IMR-90 (cell line): ENCODE data around the gene PLCD1. TPM values are rescaled to one million over a fixed set of nuclear protein-coding genes. Genes with fewer than 3 reads are reported as not detected.

ENCODE experiments used
- ATAC-seq: fragments of 200-7000 bp; cut with Tn5 transposase; 2 replicates; pipeline ENCODE4 v1.9.1; 2020; ENCODE audit warnings: low read depth, mild to moderate bottlenecking, moderate library complexity
- BruUV-seq: library from RNA; stranded (reverse); fragments of 400-500 nt; replicated peaks from 2 replicates; lab custom pipeline; 2021; lab: Mats Ljungman, UMichigan
- CTCF ChIA-PET: fragments of 300-600 bp; formaldehyde crosslinking; extraction: SDS; loops from one replicate; lab custom pipeline; 2021; ENCODE audit warnings: antibody characterized with exemption; lab: Yijun Ruan, JAX
- POLR2A ChIA-PET: fragments of 300-600 bp; sonication (Branson Sonifier 250); formaldehyde crosslinking; loops from one replicate; lab custom pipeline; 2022; ENCODE audit warnings: antibody characterized with exemption; ENCODE audit not compliant: unreplicated experiment; lab: Charles Lee
- DNase-seq: peaks from one replicate; pipeline ENCODE4 v3.0.0; 2013
- H2AFZ ChIP-seq: replicated peaks from 2 replicates; pipeline ENCODE3; 2013; ENCODE audit warnings: low read length, mild to moderate bottlenecking; ENCODE audit not compliant: poor library complexity
- H2AK5ac ChIP-seq: 2 replicates; pipeline ENCODE4 v1.6.1; 2013; ENCODE audit warnings: low read depth, low read length, inconsistent platforms
- H2AK9ac ChIP-seq: replicated peaks from 2 replicates; pipeline ENCODE3; 2013; ENCODE audit warnings: mild to moderate bottlenecking, low read depth, low read length, moderate library complexity; ENCODE audit not compliant: poor library complexity
- H2BK120ac ChIP-seq: 2 replicates; pipeline ENCODE4 v1.6.1; 2013; ENCODE audit warnings: low read depth, low read length, inconsistent platforms
- H2BK15ac ChIP-seq: 3 replicates; pipeline ENCODE4 v1.6.1; 2013; ENCODE audit warnings: low read depth, low read length, inconsistent platforms
- H2BK20ac ChIP-seq: 2 replicates; pipeline ENCODE4 v1.6.1; 2013; ENCODE audit warnings: low read depth, mild to moderate bottlenecking, inconsistent platforms, low read length, moderate library complexity
- H2BK5ac ChIP-seq: 2 replicates; pipeline ENCODE4 v1.6.1; 2013; ENCODE audit warnings: mild to moderate bottlenecking, low read depth, low read length, inconsistent platforms; ENCODE audit not compliant: poor library complexity, severe bottlenecking
- H3K14ac ChIP-seq: replicated peaks from 2 replicates; pipeline ENCODE4 v1.6.1; 2013; ENCODE audit warnings: low read depth, low read length, inconsistent platforms
- H3K18ac ChIP-seq: 2 replicates; pipeline ENCODE4 v1.6.1; 2013; ENCODE audit warnings: low read depth, low read length, control low read depth
- H3K23ac ChIP-seq: 2 replicates; pipeline ENCODE4 v1.6.1; 2013; ENCODE audit warnings: low read depth, low read length, inconsistent platforms
- H3K27ac ChIP-seq: 2 replicates; pipeline ENCODE4 v1.5.1; 2013; ENCODE audit warnings: mild to moderate bottlenecking, control low read depth, low read length; ENCODE audit not compliant: insufficient read depth
- H3K27me3 ChIP-seq: 2 replicates; pipeline ENCODE4 v1.6.1; 2013; ENCODE audit warnings: low read length; ENCODE audit not compliant: control insufficient read depth, insufficient read depth
- H3K36me3 ChIP-seq: 2 replicates; pipeline ENCODE4 v1.6.1; 2013; ENCODE audit warnings: low read length, mixed read lengths; ENCODE audit not compliant: control insufficient read depth, insufficient read depth
- H3K4ac ChIP-seq: 2 replicates; pipeline ENCODE4 v1.6.1; 2013; ENCODE audit warnings: low read depth, low read length, inconsistent platforms
- H3K4me1 ChIP-seq: 2 replicates; pipeline ENCODE4 v1.6.1; 2013; ENCODE audit warnings: low read length, mixed read lengths; ENCODE audit not compliant: control insufficient read depth, insufficient read depth
- H3K4me2 ChIP-seq: 2 replicates; pipeline ENCODE4 v1.6.1; 2013; ENCODE audit warnings: low read depth, mild to moderate bottlenecking, control low read depth, low read length, moderate library complexity
- H3K4me3 ChIP-seq: 2 replicates; pipeline ENCODE4 v1.5.1; 2013; ENCODE audit warnings: low read depth, mild to moderate bottlenecking, control low read depth, low read length, moderate library complexity; ENCODE audit not compliant: insufficient read depth
- H3K56ac ChIP-seq: 2 replicates; pipeline ENCODE4 v1.6.1; 2013; ENCODE audit warnings: low read length, inconsistent platforms; ENCODE audit not compliant: insufficient read depth; ENCODE audit errors: extremely low read depth
- H3K79me1 ChIP-seq, 2 experiments: 2 replicates each; pipeline ENCODE4 v1.6.1; 2013; ENCODE audit warnings: low read length in 2 of 2, inconsistent platforms in 1 of 2, low read depth in 1 of 2
- H3K9ac ChIP-seq: 2 replicates; pipeline ENCODE4 v1.6.1; 2013; ENCODE audit warnings: low read depth, low read length, control low read depth
- H3K9me1 ChIP-seq: 2 replicates; pipeline ENCODE4 v1.6.1; 2013; ENCODE audit warnings: low read length, inconsistent platforms; ENCODE audit not compliant: insufficient read depth
- H3K9me3 ChIP-seq: 2 replicates; pipeline ENCODE4 v1.6.1; 2013; ENCODE audit warnings: low read length; ENCODE audit not compliant: control insufficient read depth, insufficient read depth
- H4K20me1 ChIP-seq: 2 replicates; pipeline ENCODE4 v1.6.1; 2013; ENCODE audit warnings: low read length, inconsistent platforms; ENCODE audit not compliant: insufficient read depth
- H4K5ac ChIP-seq: 2 replicates; pipeline ENCODE4 v1.6.1; 2013; ENCODE audit warnings: mild to moderate bottlenecking, low read depth, low read length, control low read depth
- H4K8ac ChIP-seq, 2 experiments: 2 replicates each; pipeline ENCODE4 v1.6.1; 2013; ENCODE audit warnings: low read depth in 2 of 2, low read length in 2 of 2, control low read depth in 1 of 2, inconsistent platforms in 1 of 2
- H4K91ac ChIP-seq: 2 replicates; pipeline ENCODE4 v1.6.1; 2013; ENCODE audit warnings: low read depth, low read length, inconsistent platforms; ENCODE audit not compliant: insufficient read depth
- CHD1 ChIP-seq: IDR thresholded peaks from 2 replicates; pipeline ENCODE4 v1.6.1; 2012; ENCODE audit warnings: low read depth, low read length, improper control_type of control experiment
- CTCF ChIP-seq: conservative IDR thresholded peaks from 2 replicates; pipeline ENCODE4 v1.5.1; 2012; ENCODE audit warnings: mild to moderate bottlenecking, low read depth, low read length, improper control_type of control experiment
- FOS ChIP-seq: fragments of 150-350 bp; IDR thresholded peaks from 2 replicates; pipeline ENCODE4 v1.6.1; 2016; ENCODE audit warnings: low read depth, low read length
- MAZ ChIP-seq: IDR thresholded peaks from 2 replicates; pipeline ENCODE4 v1.6.1; 2012; ENCODE audit warnings: low read depth, mild to moderate bottlenecking, low read length, improper control_type of control experiment, moderate library complexity, borderline replicate concordance
- MXI1 ChIP-seq: IDR thresholded peaks from 2 replicates; pipeline ENCODE4 v1.6.1; 2012; ENCODE audit warnings: low read depth, mild to moderate bottlenecking, low read length, moderate library complexity, borderline replicate concordance
- POLR2A ChIP-seq: IDR thresholded peaks from 2 replicates; pipeline ENCODE4 v1.6.1; 2012; ENCODE audit warnings: mild to moderate bottlenecking, low read depth, low read length
- RAD21 ChIP-seq: IDR thresholded peaks from 2 replicates; pipeline ENCODE4 v1.6.1; 2012; ENCODE audit warnings: low read length, improper control_type of control experiment
- RCOR1 ChIP-seq: IDR thresholded peaks from 2 replicates; pipeline ENCODE4 v1.6.1; 2012; ENCODE audit warnings: mild to moderate bottlenecking, low read length, improper control_type of control experiment; ENCODE audit not compliant: insufficient replicate concordance
- RFX5 ChIP-seq: IDR thresholded peaks from 2 replicates; pipeline ENCODE4 v1.8.0; 2012; ENCODE audit warnings: low read depth, mild to moderate bottlenecking, low read length, moderate library complexity
- SMC3 ChIP-seq: fragments of 150-350 bp; IDR thresholded peaks from 2 replicates; pipeline ENCODE4 v1.6.1; 2016; ENCODE audit warnings: low read depth, mild to moderate bottlenecking, antibody characterized with exemption, low read length, moderate library complexity
- WGBS, 2 experiments: methylation state at CpG; one replicate each; pipeline versions ENCODE4 v1.1.5 to v1.1.7; 2013; ENCODE audit warnings: missing lambda C conversion rate in 2 of 2; ENCODE audit not compliant: insufficient read length in 1 of 2; ENCODE audit errors: extremely low coverage in 2 of 2; 5-methylcytosine and 5-hydroxymethylcytosine counted together
- dilution Hi-C: fragments of 300-500 bp; cut with HindIII; formaldehyde crosslinking; loops from one replicate; pipeline ENCODE4 v1.14.3; 2018; ENCODE audit warnings: low sequenced_read_pairs; ENCODE audit not compliant: unreplicated experiment
- in situ Hi-C: fragments of 300-500 bp; cut with MboI; formaldehyde crosslinking; loops from 3 replicates; pipeline ENCODE4 v1.14.3; 2019; ENCODE audit warnings: low sequenced_read_pairs, inconsistent platforms, mixed read lengths
- intact Hi-C: fragments of 100-400 bp; cut with micrococcal nuclease; formaldehyde crosslinking; loops from 2 replicates; pipeline ENCODE4 v1.10.0; 2022
- polyA plus RNA-seq, 3 experiments: library from polyadenylated mRNA; depleted of rRNA; stranded (reverse); fragments of >200 nt; gene quantifications; 2 replicates each; pipeline ENCODE4 v1.2.3, GENCODE V29; 2012; ENCODE audit warnings: low replicate concordance in 1 of 3
- total RNA-seq: library from RNA; depleted of rRNA; stranded (reverse); fragments of >200 nt; gene quantifications from 2 replicates; pipeline ENCODE4 v1.2.3, GENCODE V29; 2012

The PLCD1 gene
- total and polyA plus RNA-seq, 2 of the 4 experiments (the other 2 are of a cell fraction) = 14.9 to 16.3 TPM

- Histone ChIP-seq H3K36me3 (peaks cover 39% of the 10 kb centered on the region), H3K4me1 (no peaks in the 10 kb centered on the region), H2BK20ac (no peak overlapping the region), H2BK5ac (no peak overlapping the region), H3K23ac (no peak overlapping the region), H4K8ac (no peak overlapping the region), H2AFZ (no peak overlapping the region), H3K4me2 (no peak overlapping the region), H4K5ac (no peak overlapping the region), H3K9me3 (peaks cover under 1% of the 10 kb centered on the region; the same call in 1 of the 2 replicates), H3K27me3 (no peaks in the 10 kb centered on the region), H2AK9ac (no peak overlapping the region), H3K56ac (no peak overlapping the region), H2BK15ac (no peak overlapping the region), H2BK120ac (no peak overlapping the region), H3K14ac (no peak overlapping the region), H4K20me1 (no peaks in the 10 kb centered on the region), H3K4ac (no peak overlapping the region), H2AK5ac (no peak overlapping the region), H3K18ac (no peak overlapping the region), H3K9ac (no peak overlapping the region), H3K79me1 (no peaks in the 10 kb centered on the region), H4K91ac (no peak overlapping the region), H3K27ac (no peak overlapping the region), H3K9me1 (0 out of 2 replicates have a peak, but pooled peaks cover 4% of the 10 kb centered on the region), H3K4me3 (no peak overlapping the region)
- intact Hi-C loops = no loop called here
- CTCF ChIA-PET = interaction anchor here (1.0 kb wide), 1 partner anchor 14 kb away, joined by 3 read pairs; no protein-coding TSS in a partner anchor
- no TSS peak for BruUV-seq
- no peak for TF ChIP-seq RCOR1
- no peak for TF ChIP-seq CHD1
- TF ChIP-seq POLR2A = no peak
- no peak for TF ChIP-seq CTCF
- no peak for TF ChIP-seq SMC3
- TF ChIP-seq RFX5 = no peak
- TF ChIP-seq FOS = no peak
- TF ChIP-seq MXI1 = no peak
- no peak for TF ChIP-seq RAD21
- TF ChIP-seq MAZ = no peak
- no peak for DNase-seq
- 93% methylated on average over 11 of the region's 21 CpGs; no CpG with 5 or more reads in 1 of the 2 experiments for WGBS, 2 experiments
- POLR2A ChIA-PET = no interaction called here
- in situ Hi-C loops = no loop called here
- no peak for ATAC-seq
- dilution Hi-C loops = no loop called here
Measured at GRCh38 chr3:38011111-38011510, 18.3 kb downstream of the PLCD1 start.
